Stimulated activated CD4-positive, alpha-beta T cell treated with anti-CD3 and anti-CD28 coated beads, TNF-alpha, amount 100 ng/mL, for 1 hour (primary cell): ENCODE measurements around the gene MSL3B.

Experiments used
- DNase-seq, 3 donors: peaks; one replicate each; pipeline ENCODE4 v3.0.0-alpha.2; 2020; ENCODE audit warnings: low read depth in 3 of 3, low spot score in 1 of 3

Gene MSL3B

DNA sequence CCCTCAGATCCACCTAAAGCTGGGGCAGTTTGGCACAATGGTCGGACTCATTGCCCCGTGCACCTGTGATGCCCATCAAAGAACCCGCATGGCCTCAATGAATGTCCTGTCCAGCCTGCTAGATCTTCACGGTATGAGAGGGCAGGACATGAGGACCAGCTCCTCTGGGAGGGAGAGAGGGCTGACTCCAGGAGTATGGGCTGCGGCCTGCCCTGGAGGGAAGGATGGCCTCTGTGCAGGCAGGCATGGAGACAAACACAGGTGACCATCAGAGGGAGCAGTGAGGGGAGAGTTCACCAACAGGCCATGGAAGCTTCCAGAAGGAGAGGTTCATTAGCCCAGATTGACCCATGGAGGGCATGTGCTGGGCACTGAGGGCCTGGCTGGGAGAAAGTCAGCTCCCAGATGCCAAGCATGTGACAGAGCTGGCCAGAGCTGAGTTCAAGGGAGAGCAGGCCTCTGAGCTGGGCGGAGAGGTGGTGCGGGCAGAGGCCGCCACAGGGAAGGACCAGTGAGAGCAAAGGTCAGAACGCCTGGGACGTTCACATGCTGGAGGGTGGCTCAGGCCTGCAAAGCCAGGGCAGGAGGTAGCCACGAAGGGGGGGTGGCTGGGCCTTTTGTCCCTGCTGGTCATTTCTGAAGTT, 50.1 kb downstream of the MSL3B start:
- no peak for DNase-seq

DNA sequence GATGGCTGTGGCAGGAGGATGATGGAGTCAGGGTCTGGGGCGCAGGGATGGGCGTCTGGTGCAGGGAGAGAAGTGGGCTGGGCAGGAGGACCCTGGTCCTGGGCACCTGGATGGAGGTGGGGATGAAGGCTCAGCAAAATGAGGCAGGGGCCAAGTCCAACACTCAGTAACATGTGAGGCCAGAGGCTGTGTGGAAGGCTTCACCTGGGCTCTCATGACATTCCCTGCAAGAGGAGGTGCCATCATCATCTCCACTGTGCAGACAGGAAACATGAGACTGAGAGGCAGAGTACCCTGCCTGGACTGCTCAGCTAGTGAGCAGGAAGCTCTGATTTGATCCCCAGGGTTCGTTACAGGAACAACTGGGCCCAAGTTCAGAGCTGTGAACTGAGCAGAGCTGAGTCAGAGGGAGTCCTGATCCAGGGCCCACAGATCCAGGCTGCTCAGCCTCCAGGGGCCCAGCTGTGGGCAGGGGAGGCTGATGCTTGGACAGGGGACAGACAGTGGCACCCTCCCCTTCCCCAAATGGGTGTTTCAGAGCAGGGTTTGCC, 50.8 kb downstream of the MSL3B start:
- DNase-seq: no peak

DNA sequence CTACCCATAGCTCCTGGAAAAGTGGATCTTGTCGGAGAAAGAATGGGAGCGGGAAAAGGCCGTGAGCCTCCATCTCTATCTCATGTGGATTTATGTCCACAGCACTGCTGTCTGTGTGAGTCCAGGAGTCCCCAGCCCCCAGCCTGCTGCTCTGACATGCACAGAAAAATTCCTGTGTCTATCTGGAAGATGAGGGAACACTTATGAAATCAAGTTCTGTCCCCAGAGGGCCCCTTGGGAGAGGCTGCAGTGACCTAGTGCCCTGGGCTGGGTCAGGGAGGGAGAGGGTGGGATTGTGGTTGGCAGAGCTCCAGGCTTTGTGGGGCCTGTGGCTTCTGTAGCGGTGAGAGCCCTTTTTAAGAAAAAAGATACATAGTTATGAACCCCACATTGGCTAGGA, 51.4 kb downstream of the MSL3B start:
- no peak for DNase-seq

DNA sequence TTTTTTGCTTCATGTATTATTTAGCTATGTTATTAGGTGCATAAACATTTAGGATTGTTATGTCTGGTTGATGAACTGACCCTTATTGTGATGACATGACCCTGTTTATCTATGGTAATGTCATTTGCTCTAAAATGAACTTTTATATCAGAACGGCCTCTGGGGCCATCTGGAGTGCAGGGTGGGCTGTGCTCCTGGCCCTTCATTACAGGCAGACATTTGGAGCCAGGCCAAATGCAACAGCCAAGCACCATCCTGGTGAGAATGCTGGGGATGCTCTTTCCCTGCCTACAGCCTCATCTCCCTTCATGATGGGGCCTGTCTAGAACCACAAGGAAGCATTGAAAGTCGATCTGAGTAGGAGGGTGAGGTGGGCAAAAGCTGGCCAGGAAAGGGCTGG, 51.9 kb downstream of the MSL3B start:
- no peak for DNase-seq

DNA sequence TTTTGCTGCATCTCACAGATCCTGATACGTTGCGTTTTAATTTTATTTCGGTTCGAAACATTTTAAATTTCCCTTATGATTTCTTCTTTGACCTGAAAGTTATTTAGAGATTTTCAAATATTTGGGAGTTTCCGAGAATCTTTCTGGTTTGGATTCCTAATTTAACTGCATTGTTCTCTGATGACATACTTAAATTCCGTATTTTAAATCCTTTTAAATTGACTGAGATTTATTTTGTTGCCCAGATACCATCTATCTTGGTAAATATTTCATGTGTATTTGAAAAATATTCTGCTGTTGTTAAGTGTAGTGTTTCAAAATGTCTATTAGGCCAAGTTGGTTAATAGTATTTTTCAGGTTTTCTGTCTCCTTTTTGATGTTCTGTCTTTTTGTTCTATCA, 52.3 kb downstream of the MSL3B start:
- DNase-seq: no peak
